ENCODE measurements around the gene ZFP36L1.

GRCh38 chr14:68800953-68801352 lies 8.1 kb upstream of the ZFP36L1 start:
- TF ChIP-seq POLR2AphosphoS5 (IDR thresholded peaks at IDR 0.05; ENCODE audit: borderline replicate concordance, low read depth, low read length) (no peak), EZH2 (IDR thresholded peaks at IDR 0.05) (no peak)

Data from SK-N-MC (cell line).